Keratinocyte (primary cell): ENCODE results near the gene TNS1. TPM values are rescaled to one million over a fixed set of nuclear protein-coding genes. Genes with fewer than 3 reads are reported as not detected.

Source experiments
- DNase-seq: peaks from one replicate; pipeline ENCODE4 v3.0.0-alpha.2; 2011; ENCODE audit warnings: low read depth, missing footprints, low spot score
- FAIRE-seq: peaks from 2 replicates; lab custom pipeline; 2011; peaks lifted over from hg19 to GRCh38; lab: Jason Lieb, UNC
- H2AFZ ChIP-seq: 2 replicates; pipeline ENCODE4 v1.6.0; 2012; ENCODE audit warnings: low read length, control low read depth, inconsistent platforms; ENCODE audit not compliant: control insufficient read depth
- H3K27ac ChIP-seq: 2 replicates; pipeline ENCODE4 v1.5.1; 2011; ENCODE audit warnings: low read length; ENCODE audit not compliant: control insufficient read depth, insufficient read depth
- H3K27me3 ChIP-seq: 3 replicates; pipeline ENCODE4 v1.6.0; 2011; ENCODE audit warnings: low read length; ENCODE audit not compliant: control insufficient read depth, insufficient read depth; ENCODE audit errors: extremely low read depth
- H3K36me3 ChIP-seq, 2 experiments: 2 replicates in 1 of 2; 3 replicates in 1 of 2; pipeline ENCODE4 v1.5.1; 2011; ENCODE audit warnings: low read length in 2 of 2, mild to moderate bottlenecking in 1 of 2; ENCODE audit not compliant: control insufficient read depth in 2 of 2, insufficient read depth in 2 of 2; ENCODE audit errors: extremely low read depth in 1 of 2
- H3K4me1 ChIP-seq: 3 replicates; pipeline ENCODE4 v1.5.1; 2011; ENCODE audit warnings: low read length; ENCODE audit not compliant: control insufficient read depth, insufficient read depth; ENCODE audit errors: extremely low read depth
- H3K4me2 ChIP-seq: 3 replicates; pipeline ENCODE4 v1.6.0; 2011; ENCODE audit warnings: low read depth, low read length; ENCODE audit not compliant: control insufficient read depth, insufficient read depth; ENCODE audit errors: extremely low read depth
- H3K4me3 ChIP-seq, 3 experiments: fragments of 200-600 bp in 1 of 3; sonication (generic) in 1 of 3; 2 replicates in 2 of 3; 3 replicates in 1 of 3; pipeline ENCODE4 v1.5.1; 2011 to 2016; ENCODE audit warnings: low read length in 3 of 3, mild to moderate bottlenecking in 3 of 3, control low read depth in 2 of 3, inconsistent platforms in 1 of 3, low read depth in 1 of 3, mixed read lengths in 1 of 3, mixed run types in 1 of 3, moderate library complexity in 1 of 3; ENCODE audit not compliant: control insufficient read depth in 2 of 3, insufficient read depth in 2 of 3; ENCODE audit errors: extremely low read depth in 1 of 3
- H3K79me2 ChIP-seq: 2 replicates; pipeline ENCODE4 v1.6.0; 2012; ENCODE audit warnings: low read length; ENCODE audit not compliant: control insufficient read depth, insufficient read depth
- H3K9ac ChIP-seq: 3 replicates; pipeline ENCODE4 v1.6.0; 2011; ENCODE audit warnings: low read length; ENCODE audit not compliant: control insufficient read depth, insufficient read depth; ENCODE audit errors: extremely low read depth
- H3K9me1 ChIP-seq: 3 replicates; pipeline ENCODE4 v1.6.0; 2011; ENCODE audit warnings: low read length; ENCODE audit not compliant: control insufficient read depth, insufficient read depth; ENCODE audit errors: extremely low read depth
- H3K9me3 ChIP-seq: 2 replicates; pipeline ENCODE4 v1.5.1; 2012; ENCODE audit warnings: low read depth, low read length; ENCODE audit not compliant: control insufficient read depth
- H4K20me1 ChIP-seq: 3 replicates; pipeline ENCODE4 v1.6.0; 2011; ENCODE audit warnings: low read length; ENCODE audit not compliant: control insufficient read depth, insufficient read depth; ENCODE audit errors: extremely low read depth
- EZH2 ChIP-seq: IDR thresholded peaks from one replicate; pipeline ENCODE4 v1.6.1; 2012; ENCODE audit warnings: inconsistent platforms, mild to moderate bottlenecking, low read length, moderate library complexity
- dilution Hi-C: fragments of 300-500 bp; cut with MboI; formaldehyde crosslinking; loops from one replicate; pipeline ENCODE4 v1.7.0; 2020; ENCODE audit warnings: low sequenced_read_pairs; ENCODE audit not compliant: extremely low pct_ligation_motif_present
- polyA plus RNA-seq, 5 experiments: library from polyadenylated mRNA; depleted of rRNA in 3 of 5; stranded (reverse) in 3 of 5; stranded (forward) in 1 of 5; unstranded in 1 of 5; fragments of >200 nt; gene quantifications; 1 replicate in 1 of 5; 2 replicates in 3 of 5; 3 replicates in 1 of 5; pipeline versions ENCODE4 v1.2.1 to v1.2.3, GENCODE V29; 2011 to 2012; ENCODE audit warnings: missing spikeins in 2 of 5, low read depth in 1 of 5, low replicate concordance in 1 of 5
- TF ChIP-seq, protein P1 (sequence below), 3 experiments: IDR thresholded peaks in 1 of 3; conservative IDR thresholded peaks in 1 of 3; optimal IDR thresholded peaks in 1 of 3; 2 replicates in 2 of 3; 3 replicates in 1 of 3; pipeline versions ENCODE3 to v1.5.1; 2011; ENCODE audit warnings: low read length in 3 of 3, mild to moderate bottlenecking in 3 of 3, moderate library complexity in 2 of 3, control low read depth in 1 of 3, inconsistent platforms in 1 of 3; ENCODE audit not compliant: insufficient read depth in 2 of 3; ENCODE audit errors: extremely low read depth in 1 of 3

TNS1 gene
- polyA plus RNA-seq, 1 donor (not counting 4 experiments of a cell fraction or from before 2014, with no cell fraction given): 2.5 TPM

DNA sequence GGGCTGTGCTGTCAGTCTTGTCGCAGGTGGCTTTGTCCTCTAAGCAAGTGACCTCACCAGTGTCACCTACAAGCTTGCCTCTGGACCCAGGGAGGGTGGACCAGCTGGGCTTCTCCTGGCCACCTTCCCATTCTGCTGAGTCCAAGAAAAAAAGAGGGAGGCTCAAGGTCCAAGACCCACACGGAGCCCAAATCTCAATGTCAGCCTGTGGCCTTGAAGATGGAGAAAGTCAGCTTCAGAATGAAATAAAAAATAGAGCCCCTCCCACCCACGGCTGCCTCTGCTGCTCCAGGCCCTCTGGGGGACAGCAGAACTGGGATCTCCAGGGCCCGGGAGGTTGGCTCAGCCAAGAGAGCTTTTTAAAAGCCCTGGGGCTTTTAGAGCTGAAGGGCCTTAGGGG lies 145.9 kb downstream of the TNS1 start:
- Histone ChIP-seq H3K4me1 (peaks cover 9% of the 10 kb centered on the region), H4K20me1 (no peaks in the 10 kb centered on the region)
- TF ChIP-seq EZH2: no peak
- TF ChIP-seq, protein P1, sequence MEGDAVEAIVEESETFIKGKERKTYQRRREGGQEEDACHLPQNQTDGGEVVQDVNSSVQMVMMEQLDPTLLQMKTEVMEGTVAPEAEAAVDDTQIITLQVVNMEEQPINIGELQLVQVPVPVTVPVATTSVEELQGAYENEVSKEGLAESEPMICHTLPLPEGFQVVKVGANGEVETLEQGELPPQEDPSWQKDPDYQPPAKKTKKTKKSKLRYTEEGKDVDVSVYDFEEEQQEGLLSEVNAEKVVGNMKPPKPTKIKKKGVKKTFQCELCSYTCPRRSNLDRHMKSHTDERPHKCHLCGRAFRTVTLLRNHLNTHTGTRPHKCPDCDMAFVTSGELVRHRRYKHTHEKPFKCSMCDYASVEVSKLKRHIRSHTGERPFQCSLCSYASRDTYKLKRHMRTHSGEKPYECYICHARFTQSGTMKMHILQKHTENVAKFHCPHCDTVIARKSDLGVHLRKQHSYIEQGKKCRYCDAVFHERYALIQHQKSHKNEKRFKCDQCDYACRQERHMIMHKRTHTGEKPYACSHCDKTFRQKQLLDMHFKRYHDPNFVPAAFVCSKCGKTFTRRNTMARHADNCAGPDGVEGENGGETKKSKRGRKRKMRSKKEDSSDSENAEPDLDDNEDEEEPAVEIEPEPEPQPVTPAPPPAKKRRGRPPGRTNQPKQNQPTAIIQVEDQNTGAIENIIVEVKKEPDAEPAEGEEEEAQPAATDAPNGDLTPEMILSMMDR (optimal IDR thresholded peaks at IDR 0.05 in 1 of 3, IDR thresholded peaks at IDR 0.05 in 1 of 3, conservative IDR thresholded peaks at IDR 0.05 in 1 of 3; ENCODE audit: extremely low read depth in 1 of 3, insufficient read depth in 2 of 3, low read length in 3 of 3): no peak

DNA sequence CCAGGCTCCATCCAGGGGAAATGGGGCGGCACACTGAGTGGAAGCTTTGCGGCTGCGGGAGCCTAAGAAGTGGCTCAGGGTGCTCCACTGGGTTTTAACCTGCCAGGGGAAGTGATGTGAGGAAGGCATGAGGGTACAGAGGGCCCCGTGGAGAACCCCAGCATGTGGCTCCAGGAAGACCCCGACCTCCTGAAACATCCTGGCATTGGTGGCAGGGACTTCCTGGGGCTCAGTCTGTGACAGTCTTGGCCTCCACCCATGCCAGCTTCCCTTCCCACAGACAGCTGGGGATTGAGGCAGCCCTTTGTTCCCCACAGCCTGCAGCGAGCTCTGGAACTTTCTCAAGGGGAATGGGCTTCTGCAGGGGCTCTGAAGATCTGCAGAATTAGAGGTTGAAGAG lies 146.6 kb downstream of the TNS1 start:
- dilution Hi-C loops: no loop called here
- H3K9ac ChIP-seq: no peak overlapping the region
- H3K36me3 ChIP-seq: no peaks in the 10 kb centered on the region
- H2AFZ ChIP-seq: no peak overlapping the region
- H3K9me3 ChIP-seq: no peaks in the 10 kb centered on the region
- H3K4me2 ChIP-seq: no peak overlapping the region
- H3K4me1 ChIP-seq: peaks cover 15% of the 10 kb centered on the region
- no peaks in the 10 kb centered on the region for H4K20me1 ChIP-seq
- H3K27me3 ChIP-seq: no peaks in the 10 kb centered on the region
- H3K79me2 ChIP-seq: no peaks in the 10 kb centered on the region
- DNase-seq (no peak), FAIRE-seq (no peak)
- no peak overlapping the region for H3K27ac ChIP-seq
- H3K9me1 ChIP-seq: no peaks in the 10 kb centered on the region
- no peak overlapping the region for H3K4me3 ChIP-seq
- no peak for TF ChIP-seq EZH2
- TF ChIP-seq, protein P1 (optimal IDR thresholded peaks at IDR 0.05 in 1 of 3, IDR thresholded peaks at IDR 0.05 in 1 of 3, conservative IDR thresholded peaks at IDR 0.05 in 1 of 3; ENCODE audit: extremely low read depth in 1 of 3, insufficient read depth in 2 of 3, low read length in 3 of 3): no peak

More for the DNA sequence above, 145.9 kb downstream of the TNS1 start:
- Histone ChIP-seq H3K9me1 (no peaks in the 10 kb centered on the region), H3K4me3 (no peak overlapping the region), H2AFZ (no peak overlapping the region), H3K4me2 (no peak overlapping the region), H3K36me3 (no peaks in the 10 kb centered on the region), H3K79me2 (no peaks in the 10 kb centered on the region), H3K9ac (no peak overlapping the region), H3K27ac (no peak overlapping the region), H3K9me3 (no peaks in the 10 kb centered on the region), H3K27me3 (no peaks in the 10 kb centered on the region)
- DNase-seq (no peak), FAIRE-seq (no peak)
- dilution Hi-C loops: no loop called here
